Mucosa of rectum (tissue), 2 donors: ENCODE results near the gene ADM2.
A peak's percentile ranks its signal among the peaks of the same experiment; 100 is the strongest.

ENCODE experiments used
- H3K27ac ChIP-seq, 2 donors: one replicate each; pipeline ENCODE4 v1.7.0; 2013; ENCODE audit warnings: inconsistent platforms in 2 of 2, low read depth in 2 of 2, low read length in 2 of 2
- H3K27me3 ChIP-seq, 2 donors: one replicate each; pipeline ENCODE4 v1.7.0; 2013; ENCODE audit warnings: low read length in 2 of 2; ENCODE audit not compliant: control insufficient read depth in 2 of 2, insufficient read depth in 2 of 2
- H3K36me3 ChIP-seq, 2 donors: one replicate each; pipeline ENCODE4 v1.7.0; 2013; ENCODE audit warnings: low read length in 2 of 2; ENCODE audit not compliant: control insufficient read depth in 2 of 2, insufficient read depth in 2 of 2
- H3K4me1 ChIP-seq, 2 donors: one replicate each; pipeline ENCODE4 v1.7.0; 2013; ENCODE audit warnings: low read length in 2 of 2, mild to moderate bottlenecking in 1 of 2; ENCODE audit not compliant: control insufficient read depth in 2 of 2, insufficient read depth in 2 of 2
- H3K4me3 ChIP-seq, 2 donors: one replicate each; pipeline ENCODE4 v1.7.0; 2013; ENCODE audit warnings: low read length in 2 of 2
- H3K9ac ChIP-seq, 2 donors: one replicate each; pipeline ENCODE4 v1.7.0; 2013; ENCODE audit warnings: low read length in 2 of 2, low read depth in 1 of 2, mild to moderate bottlenecking in 1 of 2
- H3K9me3 ChIP-seq, 2 donors: one replicate each; pipeline ENCODE4 v1.7.0; 2013; ENCODE audit warnings: low read length in 2 of 2; ENCODE audit not compliant: control insufficient read depth in 2 of 2
- donor health status: healthy.
- donor health status: Normal muscosa, but diverticular disease.

ADM2 gene

DNA sequence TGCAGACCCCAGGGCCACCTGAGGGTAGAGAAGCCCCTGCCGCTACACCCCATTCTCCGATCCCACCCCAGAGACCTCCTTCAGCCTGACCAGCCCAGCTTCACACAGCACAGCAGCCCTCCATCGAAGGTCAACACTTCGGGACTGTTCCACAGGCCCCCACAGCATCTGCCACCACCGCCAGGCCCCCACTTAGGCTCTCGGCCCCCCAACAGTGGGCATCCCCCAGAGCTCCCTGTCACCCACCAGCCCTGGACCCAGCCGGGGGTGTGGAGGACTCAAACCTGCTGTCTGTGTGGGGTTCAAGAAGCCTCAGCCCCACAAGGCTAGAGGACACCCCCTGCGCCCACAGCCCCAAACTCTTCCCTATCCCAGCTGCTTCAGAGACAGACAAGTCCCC lies 12.7 kb upstream of the ADM2 start:
- peaks cover 49% of the 10 kb centered on the region in 2 donors for H3K4me1 ChIP-seq
- H3K27me3 ChIP-seq: no peaks in the 10 kb centered on the region
- peaks cover 37 to 44% of the 10 kb centered on the region in 2 donors for H3K36me3 ChIP-seq
- H3K9me3 ChIP-seq: no peaks in the 10 kb centered on the region
- peak overlapping the region; percentile 90 to 95 for H3K27ac ChIP-seq
- H3K4me3 ChIP-seq: no peak overlapping the region
- no peak overlapping the region for H3K9ac ChIP-seq

DNA sequence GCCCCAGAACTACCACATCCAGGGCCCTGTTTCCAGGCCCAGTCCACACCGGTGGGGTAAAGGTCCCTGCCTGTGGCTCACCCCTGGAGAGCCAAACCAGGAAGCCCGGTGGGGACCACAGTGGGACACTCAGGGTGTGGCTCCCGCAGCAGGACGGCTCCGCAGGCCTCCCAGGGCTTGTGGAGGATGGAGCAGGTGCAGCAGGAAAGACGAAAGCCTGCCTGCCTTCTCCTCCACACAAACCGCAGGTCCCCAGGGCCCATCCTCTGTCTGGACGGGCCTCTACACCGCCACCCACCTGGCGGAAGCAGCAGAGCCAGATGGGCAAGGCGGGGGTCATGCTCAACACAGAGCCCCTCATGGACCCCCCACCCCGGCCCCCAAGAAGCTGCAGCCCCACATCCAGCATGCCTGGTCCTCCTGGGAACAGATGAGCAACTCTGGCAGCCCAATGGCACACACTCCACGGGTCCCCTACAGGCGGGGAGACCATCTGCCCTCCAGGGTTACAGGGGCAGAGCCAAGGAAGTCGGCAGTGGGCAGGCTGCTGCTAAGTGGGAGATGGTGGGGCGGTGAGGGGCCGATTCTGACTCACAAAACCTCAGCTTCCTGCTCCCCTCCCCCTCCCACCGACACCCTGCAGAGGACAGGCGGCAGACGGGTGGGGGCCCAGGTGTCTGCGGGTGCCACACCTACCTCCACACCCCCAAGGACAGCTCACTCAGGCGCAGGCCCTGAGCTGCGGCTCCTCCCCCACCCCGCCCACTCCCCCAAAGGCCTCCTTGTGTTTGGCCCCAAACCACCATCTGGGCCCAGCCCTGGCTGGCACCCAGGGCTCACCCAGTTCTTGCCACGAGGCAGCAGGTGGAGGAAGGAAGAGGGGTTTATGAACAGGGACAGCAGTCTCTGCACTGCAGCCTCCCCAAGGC lies 11.7 kb upstream of the ADM2 start:
- Histone ChIP-seq H3K4me1 (peaks cover 53 to 55% of the 10 kb centered on the region in 2 donors), H3K4me3 (peak overlapping the region in 1 of 2 donors; percentile 44)

GRCh38 chr22:50470491-50470890 lies 10.9 kb upstream of the ADM2 start:
- Histone ChIP-seq H3K27me3 (no peaks in the 10 kb centered on the region), H3K9ac (peak overlapping the region; percentile 49 to 52), H3K4me3 (peak overlapping the region; percentile 37 to 44), H3K27ac (peak overlapping the region; percentile 90 to 95), H3K9me3 (no peaks in the 10 kb centered on the region), H3K4me1 (peaks cover 57 to 58% of the 10 kb centered on the region in 2 donors), H3K36me3 (peaks cover 19 to 26% of the 10 kb centered on the region in 2 donors)

More for the DNA sequence above, 11.7 kb upstream of the ADM2 start:
- H3K9ac ChIP-seq: peak overlapping the region; percentile 55 to 63
- no peaks in the 10 kb centered on the region for H3K9me3 ChIP-seq
- peaks cover 26 to 35% of the 10 kb centered on the region in 2 donors for H3K36me3 ChIP-seq
- H3K27me3 ChIP-seq: no peaks in the 10 kb centered on the region
- peak overlapping the region; percentile 90 to 95 for H3K27ac ChIP-seq

DNA sequence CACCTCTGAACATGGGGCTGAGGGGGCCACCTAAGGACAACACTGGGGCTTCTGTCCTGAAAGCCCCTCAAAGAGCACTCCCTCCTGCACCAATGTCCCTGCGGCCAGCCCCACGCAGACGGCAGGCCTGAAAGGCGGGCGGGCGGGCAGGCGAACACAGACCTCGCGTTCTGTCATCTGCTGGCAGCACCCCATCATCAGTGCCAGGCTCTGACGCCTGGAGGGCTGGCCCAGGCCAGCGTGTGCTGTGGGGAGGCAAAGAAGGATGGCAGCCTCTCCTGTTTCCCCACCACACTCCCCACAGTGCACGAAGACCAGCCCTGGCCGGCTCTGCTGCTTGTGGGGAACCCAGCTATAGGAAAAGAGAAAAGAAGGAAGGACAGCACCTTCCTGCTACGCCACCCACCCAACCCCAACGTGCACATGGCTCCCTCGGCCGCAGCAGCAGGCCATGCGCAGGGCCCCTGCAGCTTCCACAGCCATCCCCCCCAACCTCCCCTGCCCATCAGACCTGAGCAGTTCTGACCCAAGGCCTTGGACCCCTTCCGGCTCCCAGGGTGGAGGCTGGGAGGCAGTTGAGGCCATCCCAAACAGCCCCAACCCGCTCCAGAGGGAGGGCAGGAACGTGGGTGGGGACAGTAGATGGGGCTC lies 10.0 kb upstream of the ADM2 start:
- Histone ChIP-seq H3K4me1 (peaks cover 58 to 59% of the 10 kb centered on the region in 2 donors), H3K27me3 (no peaks in the 10 kb centered on the region), H3K27ac (peak overlapping the region; percentile 90 to 95), H3K9ac (peak overlapping the region; percentile 49 to 52), H3K4me3 (no peak overlapping the region), H3K9me3 (no peaks in the 10 kb centered on the region), H3K36me3 (peaks cover 11 to 18% of the 10 kb centered on the region in 2 donors)

DNA sequence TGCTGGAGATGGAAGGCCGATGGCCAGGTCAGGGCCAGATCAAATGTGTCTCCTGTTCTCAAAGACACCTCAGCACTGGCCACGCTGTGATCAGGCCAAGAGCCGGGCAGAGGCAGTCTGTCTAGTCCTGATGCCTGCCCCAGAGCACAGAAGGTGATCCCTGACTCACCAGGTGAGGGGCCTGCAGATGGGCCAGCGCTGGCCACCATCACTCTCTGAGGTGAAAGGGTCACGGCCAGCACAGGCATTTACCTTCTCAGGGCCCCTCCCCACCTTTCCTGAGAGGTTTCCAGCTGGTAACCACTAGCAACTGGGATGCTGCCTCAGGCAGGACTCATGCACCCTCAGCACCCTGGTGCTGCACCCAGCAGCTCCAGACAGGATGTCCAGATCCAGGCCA lies 9.4 kb upstream of the ADM2 start:
- Histone ChIP-seq H3K36me3 (peaks cover 5 to 11% of the 10 kb centered on the region in 2 donors), H3K9ac (peak overlapping the region; percentile 49 to 56), H3K9me3 (no peaks in the 10 kb centered on the region), H3K4me1 (peaks cover 58 to 59% of the 10 kb centered on the region in 2 donors), H3K4me3 (no peak overlapping the region), H3K27ac (peak overlapping the region in 1 of 2 donors; percentile 95), H3K27me3 (no peaks in the 10 kb centered on the region)

DNA sequence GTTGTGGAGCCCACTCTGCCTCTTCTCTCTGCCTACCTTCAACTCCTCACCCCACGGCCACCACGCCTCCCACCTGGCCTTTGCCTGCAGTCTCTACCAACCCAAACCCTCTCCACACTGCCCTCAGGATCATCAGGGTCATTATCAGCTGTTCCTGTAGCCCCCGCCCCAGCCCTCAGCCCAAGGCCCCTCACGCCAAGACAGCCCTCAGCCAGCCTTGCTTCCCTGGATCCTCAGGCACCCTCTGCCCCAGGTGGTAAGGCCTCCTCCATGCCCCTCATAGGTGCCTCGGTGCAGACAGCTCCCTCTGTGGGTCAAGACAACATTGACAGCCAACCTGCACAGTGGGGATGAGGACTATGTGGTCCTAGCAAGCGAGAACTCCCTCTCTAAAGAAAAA lies 8.3 kb upstream of the ADM2 start:
- Histone ChIP-seq H3K9ac (peak overlapping the region in 1 of 2 donors; percentile 84), H3K27ac (no peak overlapping the region), H3K4me3 (peak overlapping the region; percentile 82 to 83), H3K36me3 (peaks cover 0 to 2% of the 10 kb centered on the region in 2 donors), H3K4me1 (peaks cover 58 to 59% of the 10 kb centered on the region in 2 donors), H3K27me3 (no peaks in the 10 kb centered on the region), H3K9me3 (no peaks in the 10 kb centered on the region)

DNA sequence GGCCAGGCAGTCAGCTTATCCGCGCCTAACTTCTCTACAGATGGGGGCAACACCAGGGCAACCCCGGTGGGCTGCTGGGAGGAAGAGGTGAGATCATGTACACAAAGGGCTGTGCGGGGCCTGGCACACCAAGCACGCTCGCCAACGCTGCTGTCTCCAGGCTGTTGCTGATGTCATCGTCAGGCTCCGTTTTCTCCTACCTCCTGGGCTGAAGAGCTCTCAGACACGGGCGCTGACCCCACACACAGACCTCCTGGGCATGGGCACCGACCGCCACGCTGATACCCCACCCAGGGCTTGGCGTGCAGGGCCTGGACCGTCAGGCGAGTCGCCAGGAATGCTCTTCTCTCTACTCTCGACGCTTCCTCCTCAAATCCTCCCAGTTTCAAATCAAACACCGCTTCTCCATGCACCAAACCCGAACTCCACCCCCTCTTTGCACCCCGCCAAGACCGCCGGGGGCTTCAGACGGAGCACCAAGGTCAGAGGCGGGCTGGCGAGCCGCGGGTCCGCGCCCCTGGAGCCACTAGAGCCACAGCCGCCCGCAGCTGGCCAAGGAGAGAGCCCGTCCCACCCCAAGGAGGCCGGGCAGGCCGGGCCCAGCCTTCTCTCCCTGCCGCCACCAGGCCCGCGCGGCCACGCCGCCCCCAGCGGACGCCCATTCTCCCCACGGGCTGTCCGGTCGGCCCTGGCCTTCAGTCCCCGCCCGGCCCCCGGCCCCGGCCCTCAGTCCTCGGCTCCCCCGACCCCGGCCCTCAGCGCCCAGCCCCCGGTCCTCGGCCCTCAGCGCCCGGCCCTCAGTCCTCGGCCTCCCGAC lies 7.3 kb upstream of the ADM2 start:
- peaks cover 53 to 55% of the 10 kb centered on the region in 2 donors for H3K4me1 ChIP-seq
- no peaks in the 10 kb centered on the region for H3K9me3 ChIP-seq
- no peaks in the 10 kb centered on the region for H3K27me3 ChIP-seq
- peak overlapping the region; percentile 84 for H3K9ac ChIP-seq
- H3K4me3 ChIP-seq: peak overlapping the region; percentile 82 to 83
- peaks cover 0 to 2% of the 10 kb centered on the region in 2 donors for H3K36me3 ChIP-seq
- peak overlapping the region; percentile 65 to 72 for H3K27ac ChIP-seq

DNA sequence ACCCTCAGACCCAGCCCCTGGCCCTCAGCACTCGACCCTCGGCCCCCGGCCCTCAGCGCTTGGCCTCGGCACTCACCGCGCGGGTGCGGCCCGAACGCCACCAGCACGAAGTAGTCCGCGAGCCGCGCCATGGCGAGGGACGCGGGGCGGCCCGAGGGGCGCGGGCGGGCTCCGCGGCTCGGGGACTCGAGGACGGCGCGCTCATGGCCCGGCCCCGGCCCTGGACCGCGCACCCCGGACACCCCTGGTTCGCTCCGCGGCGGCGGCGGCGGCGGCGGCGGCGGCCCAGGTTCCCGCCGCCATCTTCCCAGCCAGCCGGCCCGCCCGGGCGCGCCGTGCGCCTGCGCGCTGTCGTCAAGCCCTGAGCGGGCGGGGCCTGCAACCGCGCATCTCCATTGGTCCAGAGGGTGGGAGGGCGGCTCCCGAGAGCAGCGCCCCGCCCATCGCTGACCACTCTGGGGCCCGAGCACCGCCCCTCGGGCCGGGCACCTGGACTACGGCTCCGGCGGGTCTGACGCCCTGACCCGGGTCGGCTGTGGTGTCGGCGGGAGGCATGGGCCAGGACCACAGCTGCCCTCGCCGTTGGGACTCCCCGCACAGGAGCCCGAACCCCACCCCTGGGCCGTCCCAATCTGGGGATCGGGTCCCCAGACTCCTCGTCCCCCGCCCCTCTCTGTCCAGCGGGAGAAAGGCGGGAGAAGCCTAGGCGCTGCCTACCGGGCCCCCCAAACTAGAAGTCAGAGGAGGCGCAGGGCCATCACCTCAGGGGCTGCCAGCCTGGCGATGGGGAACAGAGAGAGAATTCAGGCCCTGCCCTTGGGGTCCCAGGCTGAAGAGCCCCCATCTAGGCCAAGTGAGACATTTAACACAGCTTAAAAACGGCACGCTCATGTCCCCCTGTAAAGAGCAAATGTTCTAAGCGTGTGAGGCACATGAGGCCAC lies 6.4 kb upstream of the ADM2 start, which contains the start of gene SBF1:
TSS of gene SBF1 (minus strand) at position 326 of the 942 bp plus-strand sequence. CDS start at position 131, 195 bp downstream.
- peaks cover 46% of the 10 kb centered on the region in 2 donors for H3K4me1 ChIP-seq
- peak within 1 kb of the TSS; percentile 67 to 72 for H3K27ac ChIP-seq
- peaks cover 0 to 4% of the 10 kb centered on the region in 2 donors for H3K27me3 ChIP-seq
- H3K36me3 ChIP-seq: peaks cover 0 to 2% of the 10 kb centered on the region in 2 donors
- peak within 1 kb of the TSS; percentile 84 for H3K9ac ChIP-seq
- peak within 1 kb of the TSS; percentile 82 to 83 for H3K4me3 ChIP-seq
- H3K9me3 ChIP-seq: no peaks in the 10 kb centered on the region

DNA sequence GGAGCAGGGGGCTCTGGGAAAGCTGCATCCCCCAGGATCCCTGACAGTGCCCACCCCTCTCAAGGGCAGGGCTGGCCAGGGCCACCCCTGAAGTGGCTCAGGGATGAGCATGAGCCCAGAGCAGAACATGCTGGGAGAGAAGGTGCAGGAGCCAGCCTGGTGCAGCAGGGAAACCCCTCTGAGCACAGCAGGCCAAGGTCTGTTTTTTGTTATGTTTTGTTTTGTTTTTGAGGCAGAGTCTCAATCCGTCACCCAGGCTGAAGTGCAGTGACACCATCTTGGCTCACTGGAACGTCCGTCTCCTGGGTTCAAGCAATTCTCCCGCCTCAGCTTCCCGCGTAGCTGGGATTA lies 5.7 kb upstream of the ADM2 start:
- H3K27me3 ChIP-seq: peaks cover 6 to 7% of the 10 kb centered on the region in 2 donors
- H3K36me3 ChIP-seq: peaks cover 0 to 2% of the 10 kb centered on the region in 2 donors
- H3K4me1 ChIP-seq: peaks cover 39% of the 10 kb centered on the region in 2 donors
- H3K9me3 ChIP-seq: no peaks in the 10 kb centered on the region
- H3K9ac ChIP-seq: peak overlapping the region; percentile 63 to 84
- H3K27ac ChIP-seq: no peak overlapping the region
- H3K4me3 ChIP-seq: peak overlapping the region; percentile 67 to 68
